Measurements from ENCODE around the gene MDM2. TPM values are rescaled to one million over a fixed set of nuclear protein-coding genes. Genes with fewer than 3 reads are reported as not detected.

MDM2 gene
- total RNA-seq, 2 donors from 2014 or later: 54.1 to 93.4 TPM

- DNase-seq: peak in 2 of 4 donors; percentile 26 to 44
- peak; percentile 71 for ATAC-seq
- Histone ChIP-seq H3K9me3 (no peaks in the 10 kb centered on the region), H3K27me3 (no peaks in the 10 kb centered on the region), H3K27ac (peak overlapping the region in 1 of 4 donors; percentile 81), H3K36me3 (replicated peaks in 1 of 2; ENCODE audit: insufficient read depth in 1 of 2, low read depth in 2 of 2) (no peaks in the 10 kb centered on the region), H3K4me1 (peaks cover 48% of the 10 kb centered on the region), H3K4me3 (no peak overlapping the region)
- 75 to 76% methylated on average over 14 of the region's 14 CpGs for WGBS, 2 donors
- intact Hi-C loops (cut with DNase I): no loop called here
- TF ChIP-seq POLR2A (IDR thresholded peaks at IDR 0.05) (no peak), CTCF (IDR thresholded peaks at IDR 0.05) (peak in 1 of 7 experiments; percentile 1)
Observed at GRCh38 chr12:68789144-68789878, 18.7 kb upstream of the MDM2 start.

- Histone ChIP-seq H3K4me1 (peaks cover 44% of the 10 kb centered on the region), H3K27me3 (no peaks in the 10 kb centered on the region), H3K9me3 (no peaks in the 10 kb centered on the region), H3K27ac (no peak overlapping the region), H3K4me3 (no peak overlapping the region), H3K36me3 (replicated peaks in 1 of 2; ENCODE audit: insufficient read depth in 1 of 2, low read depth in 2 of 2) (no peaks in the 10 kb centered on the region)
- ATAC-seq (no peak), DNase-seq (no peak)
- WGBS, 2 donors: 94 to 97% methylated on average over 13 of the region's 13 CpGs
- TF ChIP-seq CTCF (IDR thresholded peaks at IDR 0.05) (no peak), POLR2A (IDR thresholded peaks at IDR 0.05) (no peak)
- intact Hi-C loops (cut with DNase I): no loop called here
Observed at GRCh38 chr12:68790081-68790951, 17.7 kb upstream of the MDM2 start.

GRCh38 chr12:68790952-68791234 lies 17.1 kb upstream of the MDM2 start:
- Histone ChIP-seq H3K27ac (no peak overlapping the region), H3K4me1 (peaks cover 38% of the 10 kb centered on the region), H3K27me3 (no peaks in the 10 kb centered on the region), H3K9me3 (no peaks in the 10 kb centered on the region), H3K36me3 (replicated peaks in 1 of 2; ENCODE audit: insufficient read depth in 1 of 2, low read depth in 2 of 2) (no peaks in the 10 kb centered on the region), H3K4me3 (no peak overlapping the region)
- ATAC-seq (no peak), DNase-seq (no peak)
- 62 to 100% methylated on average over 1 to 3 of the region's 3 CpGs for WGBS, 2 donors
- intact Hi-C loops (cut with DNase I): no loop called here
- TF ChIP-seq CTCF (IDR thresholded peaks at IDR 0.05) (no peak), POLR2A (IDR thresholded peaks at IDR 0.05) (no peak)

- WGBS, 2 donors: 96 to 100% methylated on average over 2 of the region's 2 CpGs
- H3K9me3 ChIP-seq: no peaks in the 10 kb centered on the region
- H3K4me1 ChIP-seq: peaks cover 28% of the 10 kb centered on the region
- H3K27me3 ChIP-seq: no peaks in the 10 kb centered on the region
- intact Hi-C loops (cut with DNase I): no loop called here
- DNase-seq (no peak), ATAC-seq (no peak)
- H3K36me3 ChIP-seq (replicated peaks in 1 of 2; ENCODE audit: insufficient read depth in 1 of 2, low read depth in 2 of 2): no peaks in the 10 kb centered on the region
- H3K4me3 ChIP-seq: no peak overlapping the region
- no peak for TF ChIP-seq CTCF (IDR thresholded peaks at IDR 0.05)
- TF ChIP-seq POLR2A (IDR thresholded peaks at IDR 0.05): no peak
- no peak overlapping the region for H3K27ac ChIP-seq
Observed at GRCh38 chr12:68791897-68792481, 16.0 kb upstream of the MDM2 start.
